HuH-7.5 (cell line): ENCODE data around the gene PPP3R1.

Experiments used
- DNase-seq: peaks from one replicate; pipeline ENCODE4 v3.0.0; 2011; ENCODE audit warnings: low spot score

Gene PPP3R1

GRCh38 chr2:68256093-68256450, 3.7 kb upstream of the PPP3R1 start:
- no peak for DNase-seq

DNA sequence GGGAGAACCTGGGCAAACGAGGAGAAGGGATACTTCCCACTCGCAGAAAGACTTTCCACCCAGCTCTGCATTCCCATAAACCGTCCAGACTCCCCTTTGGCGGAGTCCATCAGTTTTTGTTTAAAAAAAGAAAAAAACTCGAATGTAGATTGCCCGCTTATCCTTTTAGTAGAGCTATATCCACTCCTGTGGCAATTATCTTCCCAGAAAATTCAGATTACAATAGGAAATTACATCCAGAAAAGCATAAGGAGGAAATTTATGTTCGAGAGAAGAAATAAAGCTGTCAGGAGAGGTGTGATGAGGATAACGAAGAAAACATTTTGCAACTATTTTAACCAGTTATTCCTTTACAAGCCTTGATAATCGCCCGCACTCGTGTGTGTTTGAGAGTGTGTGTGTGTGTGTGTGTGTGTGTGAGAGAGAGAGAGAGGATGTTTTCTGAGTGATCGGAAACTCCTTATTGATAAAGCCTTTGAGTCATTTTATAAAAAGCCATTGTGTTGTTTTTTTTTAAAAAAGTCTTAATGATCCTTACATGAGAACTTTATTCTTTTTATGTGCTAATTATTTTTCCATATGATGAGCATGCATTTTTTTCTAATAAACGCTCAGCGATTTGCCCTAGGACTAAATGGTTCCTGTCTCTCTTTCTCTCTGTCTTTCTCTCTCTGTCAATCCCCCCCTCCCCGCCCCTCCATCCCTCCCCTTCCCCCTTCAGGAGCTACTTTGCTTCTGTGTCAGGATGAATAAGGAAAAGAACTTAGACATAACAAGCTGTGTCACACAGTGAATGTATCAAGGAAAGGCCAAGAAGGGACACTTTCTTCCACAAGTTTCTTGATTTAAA, 1.1 kb upstream of the PPP3R1 start:
- no peak for DNase-seq

DNA sequence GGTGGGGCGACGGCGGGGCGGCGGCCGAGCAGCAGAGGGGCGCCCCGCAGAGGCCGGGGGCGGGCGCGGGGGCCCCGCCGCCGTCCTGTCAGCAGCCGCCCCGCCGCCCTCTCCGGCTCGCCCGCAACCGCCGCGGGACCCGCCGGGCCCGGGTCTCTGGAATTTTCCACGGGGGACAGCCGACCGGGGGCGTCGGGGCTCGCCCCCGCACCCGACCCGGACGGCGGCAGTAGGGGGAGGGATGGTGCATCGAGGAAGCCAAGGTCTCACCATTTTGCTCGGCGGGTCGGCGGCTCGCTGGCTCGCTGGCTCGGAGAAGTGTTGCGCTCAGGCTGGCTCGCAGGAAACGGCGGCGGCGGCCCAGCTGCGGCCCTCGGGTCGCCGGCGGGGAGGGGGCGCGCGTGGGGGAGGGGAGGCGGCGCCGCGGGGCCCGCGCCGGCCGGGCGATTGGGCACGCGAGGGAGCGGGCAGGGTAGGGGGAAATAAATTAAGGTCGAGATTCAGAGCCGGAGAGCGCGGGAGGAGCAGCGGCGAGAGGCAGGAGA, 405 bp downstream of the PPP3R1 start:
- DNase-seq, result peak; percentile 10

GRCh38 chr2:68251187-68251854, 1.0 kb downstream of the PPP3R1 start:
- DNase-seq, result peak; percentile 51

GRCh38 chr2:68250652-68251186, 1.6 kb downstream of the PPP3R1 start:
- DNase-seq, result no peak

- DNase-seq, result no peak
These were observed 2.1 kb downstream of the PPP3R1 start for GRCh38 chr2:68250196-68250595.

DNA sequence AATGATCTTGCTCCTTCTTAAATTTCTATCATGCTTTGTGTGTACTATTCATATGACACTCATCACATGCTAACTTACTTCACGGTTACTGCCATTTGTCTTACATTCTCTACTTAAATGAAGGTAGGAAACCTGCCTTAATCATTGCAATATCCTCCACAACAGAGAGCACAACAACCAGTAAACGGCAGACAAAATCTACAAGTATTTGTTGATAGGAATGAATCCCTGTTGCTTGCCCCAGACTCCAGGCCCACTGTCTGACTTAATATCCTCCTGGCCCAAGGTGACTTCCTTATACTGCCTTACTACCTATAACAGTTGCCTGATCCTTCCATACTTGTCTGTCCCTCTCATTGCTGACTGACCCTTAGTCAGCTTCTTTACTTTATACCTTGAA, 3.5 kb downstream of the PPP3R1 start:
- no peak for DNase-seq

- no peak for DNase-seq
These were observed 4.0 kb downstream of the PPP3R1 start for GRCh38 chr2:68248361-68248760.

DNA sequence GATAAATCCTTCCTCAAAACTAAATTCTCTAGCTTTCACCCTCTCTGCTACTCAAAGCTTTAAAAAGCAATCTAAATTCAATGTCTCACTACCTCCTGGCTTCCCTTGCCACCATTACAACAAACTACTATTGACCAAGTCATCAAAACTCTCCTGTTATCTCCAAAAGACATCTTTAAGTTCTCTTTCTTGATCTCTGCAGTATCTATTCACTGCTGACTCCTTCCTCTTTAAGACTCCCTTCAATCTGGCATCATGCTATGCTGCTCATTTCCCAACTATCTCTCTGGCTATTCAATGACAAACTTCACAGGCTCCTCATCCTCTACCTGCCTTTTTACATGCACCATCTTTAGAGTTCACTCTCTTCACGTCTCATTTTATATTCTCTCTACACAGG, 5.9 kb downstream of the PPP3R1 start:
- DNase-seq, result no peak

GRCh38 chr2:68245672-68246071, 6.7 kb downstream of the PPP3R1 start:
- DNase-seq, result no peak

DNA sequence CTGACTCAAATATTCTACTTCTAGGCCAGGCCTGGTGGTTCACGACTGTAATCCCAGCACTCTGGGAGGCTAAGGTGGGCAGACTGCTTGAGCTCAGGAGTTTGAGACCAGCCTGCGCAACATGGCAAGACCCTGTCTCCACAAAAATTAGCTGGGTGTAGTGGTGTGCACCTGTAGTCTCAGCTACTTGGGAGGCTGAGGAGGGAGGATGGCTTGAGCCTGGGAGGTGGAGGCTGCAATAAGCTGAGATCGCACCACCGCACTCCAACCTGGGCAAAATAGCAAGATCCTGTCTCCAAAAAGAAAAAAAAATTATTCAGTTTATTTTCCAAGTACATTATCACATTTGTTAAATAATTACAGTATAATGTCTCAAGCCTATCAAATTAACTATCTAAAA, 7.3 kb downstream of the PPP3R1 start:
- DNase-seq, result no peak

GRCh38 chr2:68244456-68244855, 7.9 kb downstream of the PPP3R1 start:
- DNase-seq, result no peak

GRCh38 chr2:68241732-68242131, 10.6 kb downstream of the PPP3R1 start:
- DNase-seq, result no peak

DNA sequence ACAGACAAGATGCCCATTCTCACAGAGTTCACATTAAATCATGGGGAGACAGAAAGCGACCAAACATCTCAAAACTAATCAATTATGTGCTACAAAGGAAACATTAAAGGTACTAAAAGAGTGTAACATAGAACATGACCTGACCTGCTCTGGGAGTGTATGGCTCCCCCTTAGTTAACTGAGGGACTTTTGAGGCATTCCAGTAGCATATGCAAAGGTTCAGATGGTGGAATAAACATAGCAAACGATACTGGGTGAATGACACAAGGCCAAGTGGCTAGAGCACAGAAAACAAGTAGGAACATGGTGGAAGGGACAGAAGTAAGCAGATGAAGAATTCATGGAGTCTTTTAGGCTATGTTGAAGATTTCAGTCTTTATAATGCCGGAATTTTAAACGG, 11.9 kb downstream of the PPP3R1 start:
- DNase-seq, result no peak

GRCh38 chr2:68238955-68239822, 13.1 kb downstream of the PPP3R1 start:
- no peak for DNase-seq

DNA sequence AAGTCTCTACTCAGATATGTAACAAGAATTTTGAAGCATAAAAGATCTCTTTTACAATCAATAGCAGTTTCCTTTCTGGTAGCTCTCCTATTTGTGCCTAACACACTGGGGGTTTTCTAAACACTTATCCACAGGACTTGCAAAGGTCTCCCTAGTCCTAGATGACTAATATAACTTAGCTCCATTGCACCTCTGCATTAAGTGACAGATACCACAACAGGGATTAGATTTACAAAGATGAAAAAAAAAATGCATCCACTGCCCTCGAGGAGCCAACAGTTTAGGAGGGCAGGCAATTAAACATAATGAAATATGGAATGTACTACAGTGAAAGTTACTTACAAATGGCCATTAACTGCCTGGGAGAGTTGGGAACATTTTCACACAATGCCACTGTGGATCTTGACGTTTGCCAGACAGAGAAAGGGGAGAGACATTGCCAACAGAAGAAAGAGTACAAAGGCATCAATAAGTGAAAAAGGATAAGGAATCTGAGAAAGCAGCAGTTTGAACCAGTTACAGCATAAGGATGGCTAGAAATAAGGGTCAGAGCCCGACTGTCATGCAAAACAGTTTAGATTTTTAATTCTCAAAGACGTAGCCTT, 14.3 kb downstream of the PPP3R1 start:
- DNase-seq, result no peak

DNA sequence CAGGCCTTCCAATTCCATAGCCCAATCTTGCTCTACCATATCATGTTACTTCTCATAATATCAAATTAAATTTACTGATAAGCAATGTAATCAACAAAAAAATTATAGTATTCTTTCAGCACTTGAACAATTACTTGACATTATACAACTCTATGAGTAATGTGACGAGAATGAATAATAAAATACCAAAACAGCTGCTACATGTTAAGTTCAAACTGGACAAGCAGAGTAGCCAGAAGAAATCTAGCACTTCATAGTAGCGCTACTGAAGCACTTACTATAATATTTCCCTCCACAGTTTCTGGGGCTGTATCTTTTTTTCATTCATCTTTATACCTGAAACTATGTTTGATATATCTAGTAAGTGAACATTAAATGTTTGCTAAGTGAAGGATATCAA, 14.9 kb downstream of the PPP3R1 start:
- DNase-seq, result no peak

DNA sequence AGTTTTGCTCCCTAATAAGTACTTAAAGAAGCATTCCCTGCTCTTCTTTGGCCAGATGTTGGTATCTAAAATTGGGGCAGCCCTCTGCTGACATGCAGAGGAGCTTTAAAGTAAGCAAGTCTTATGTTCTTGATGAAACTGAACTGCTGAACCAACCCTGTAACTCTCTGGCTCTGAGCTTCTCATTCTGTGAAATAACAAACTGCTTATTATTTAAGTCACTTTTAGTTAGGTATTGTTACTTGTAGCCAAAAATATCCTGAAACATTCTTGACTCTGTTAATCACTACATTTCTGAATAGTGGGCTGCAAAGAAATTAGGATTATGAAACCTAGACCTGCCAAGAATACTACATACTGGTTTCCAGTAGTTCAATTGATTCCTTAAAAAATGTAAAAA, 15.5 kb downstream of the PPP3R1 start:
- no peak for DNase-seq

GRCh38 chr2:68236103-68236734, 16.1 kb downstream of the PPP3R1 start:
- no peak for DNase-seq

DNA sequence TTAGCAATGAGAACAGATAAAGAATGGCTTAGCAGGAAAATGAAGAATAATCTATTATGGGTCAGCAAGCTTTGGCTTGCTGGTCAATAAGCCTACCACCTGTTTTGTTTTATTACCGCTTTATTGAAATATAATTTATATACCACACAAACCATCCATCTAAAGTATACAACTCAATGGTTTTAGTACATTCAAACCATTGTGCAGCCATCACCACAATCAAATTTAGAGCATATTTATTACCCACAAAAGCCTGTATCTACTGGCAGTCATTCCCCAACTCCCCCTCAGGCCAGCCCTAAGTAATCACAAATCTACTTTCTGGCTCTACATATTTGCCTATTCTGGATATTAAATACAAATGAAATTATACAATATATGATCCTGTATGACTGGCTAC, 17.2 kb downstream of the PPP3R1 start:
- no peak for DNase-seq

GRCh38 chr2:68234405-68234804, 17.9 kb downstream of the PPP3R1 start:
- DNase-seq, result no peak

GRCh38 chr2:68231061-68231372, 21.3 kb downstream of the PPP3R1 start:
- DNase-seq, result no peak
